HG03095 (cell line): ENCODE results near the gene ABCA5.
"Not testable (repeated sequence)": the region's sequence is repeated elsewhere in the genome, so short reads cannot be mapped to it uniquely, and the experiment has no call there.

Experiments used
- ATAC-seq: cut with Tn5 transposase; IDR thresholded peaks from one replicate; pipeline ENCODE4 v1.9.1; 2021; ENCODE audit warnings: moderate library complexity; ENCODE audit not compliant: unreplicated experiment

Gene ABCA5

GRCh38 chr17:69213059-69213813 is 113.7 kb downstream of the ABCA5 start:
- ATAC-seq = no peak

GRCh38 chr17:69208640-69209039 is 118.3 kb downstream of the ABCA5 start:
- ATAC-seq = no peak

GRCh38 chr17:69207151-69207550 is 119.8 kb downstream of the ABCA5 start:
- ATAC-seq = no peak

GRCh38 chr17:69198238-69198637 is 128.7 kb downstream of the ABCA5 start:
- ATAC-seq = no peak

GRCh38 chr17:69196105-69196653 is 130.8 kb downstream of the ABCA5 start:
- not testable (repeated sequence) for ATAC-seq
